Natural killer cell (primary cell): ENCODE data around the gene CCDC102B. TPM values are rescaled to one million over a fixed set of nuclear protein-coding genes. Genes with fewer than 3 reads are reported as not detected.

Source experiments
- ATAC-seq, 3 donors: fragments of 150-1000 bp in 2 of 3; fragments of 200-7000 bp in 1 of 3; cut with Tn5 transposase; 1 replicate in 1 of 3; 2 replicates in 2 of 3; pipeline ENCODE4 v1.10.0; 2021; ENCODE audit warnings: mild to moderate bottlenecking in 2 of 3, moderate library complexity in 2 of 3
- DNase-seq, 2 donors: peaks; one replicate each; pipeline versions ENCODE4 v3.0.0 to v3.0.0-alpha.2; 2013 to 2021; ENCODE audit warnings: mixed read lengths in 1 of 2
- H3K27ac ChIP-seq: one replicate; pipeline ENCODE4 v1.5.1; 2013; ENCODE audit warnings: mild to moderate bottlenecking, low read length
- H3K27me3 ChIP-seq: one replicate; pipeline ENCODE4 v1.6.1; 2013; ENCODE audit warnings: low read length; ENCODE audit not compliant: control insufficient read depth, insufficient read depth
- H3K36me3 ChIP-seq: one replicate; pipeline ENCODE4 v1.6.1; 2013; ENCODE audit warnings: low read length; ENCODE audit not compliant: control insufficient read depth, insufficient read depth
- H3K4me1 ChIP-seq: one replicate; pipeline ENCODE4 v1.6.1; 2013; ENCODE audit warnings: low read length; ENCODE audit not compliant: control insufficient read depth, insufficient read depth
- H3K4me3 ChIP-seq: one replicate; pipeline ENCODE4 v1.5.1; 2013; ENCODE audit warnings: low read length
- H3K9me3 ChIP-seq: one replicate; pipeline ENCODE4 v1.6.1; 2013; ENCODE audit warnings: low read length; ENCODE audit not compliant: control insufficient read depth, insufficient read depth
- H3K27ac Mint-ChIP-seq, 2 donors: one replicate each; pipeline ENCODE4 v1.8.0; 2022; ENCODE audit warnings: mild to moderate bottlenecking in 2 of 2, mixed read lengths in 2 of 2, moderate library complexity in 1 of 2
- H3K27me3 Mint-ChIP-seq, 2 donors: one replicate each; pipeline ENCODE4 v1.8.0; 2022; ENCODE audit warnings: low read depth in 2 of 2, mixed read lengths in 2 of 2
- H3K36me3 Mint-ChIP-seq: one replicate; pipeline ENCODE4 v1.8.0; 2022; ENCODE audit warnings: mixed read lengths
- H3K4me1 Mint-ChIP-seq, 2 donors: one replicate each; pipeline ENCODE4 v1.8.0; 2022; ENCODE audit warnings: mixed read lengths in 2 of 2
- H3K4me3 Mint-ChIP-seq: one replicate; pipeline ENCODE4 v1.8.0; 2022; ENCODE audit warnings: mild to moderate bottlenecking, moderate library complexity, mixed read lengths
- H3K9me3 Mint-ChIP-seq, 2 donors: one replicate each; pipeline ENCODE4 v1.8.0; 2022; ENCODE audit warnings: mixed read lengths in 2 of 2
- WGBS: methylation state at CpG from one replicate; pipeline ENCODE4 v1.1.7; 2013; ENCODE audit warnings: missing lambda C conversion rate; ENCODE audit not compliant: insufficient coverage; 5-methylcytosine and 5-hydroxymethylcytosine counted together
- intact Hi-C: fragments of 100-400 bp; cut with micrococcal nuclease; formaldehyde crosslinking; loops from one replicate; pipeline ENCODE4 v1.14.2; 2022
- total RNA-seq, 4 donors: library from RNA; stranded (reverse); fragments of 120-200 nt in 1 of 4; gene quantifications; one replicate each; pipeline versions ENCODE4 v1.2.3 to v1.2.4, GENCODE V29; 2013 to 2022
- TF ChIP-seq, protein P1 (sequence below): fragments of 200-600 bp; IDR thresholded peaks from one replicate; pipeline ENCODE4 v1.8.0; 2022; ENCODE audit warnings: antibody characterized with exemption

The CCDC102B gene
- total RNA-seq, 3 donors from 2014 or later (not counting 1 experiment from before 2014, with no cell fraction given): 6.9 to 9.9 (median 8.9) TPM

DNA sequence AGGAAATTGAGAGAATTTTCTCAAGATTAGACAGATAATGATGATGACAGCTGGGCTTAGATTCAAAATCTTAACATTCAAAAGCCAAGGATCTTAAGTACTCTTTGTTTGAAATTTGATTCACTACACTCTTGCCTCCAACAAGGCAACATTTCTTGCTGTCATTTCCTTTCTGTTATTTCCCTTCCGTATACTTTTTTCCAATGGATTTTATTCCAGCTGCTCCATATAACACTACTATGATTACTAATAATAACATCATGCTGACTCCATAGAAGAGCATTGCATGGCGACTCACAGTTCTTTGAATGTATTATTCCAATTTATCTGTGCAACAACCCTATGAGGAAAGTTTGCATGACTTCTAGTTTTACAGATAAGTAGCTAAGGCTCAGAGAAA, 33.9 kb upstream of the CCDC102B start:
- no peaks in the 10 kb centered on the region for H3K9me3 ChIP-seq
- 75% methylated on average over 1 of the region's 2 CpGs for WGBS
- DNase-seq (no peak), ATAC-seq (no peak)
- H3K27ac Mint-ChIP-seq: no peak overlapping the region
- peaks cover 5 to 6% of the 10 kb centered on the region in 2 donors for H3K9me3 Mint-ChIP-seq
- no peak overlapping the region for H3K27ac ChIP-seq
- H3K27me3 ChIP-seq: no peaks in the 10 kb centered on the region
- TF ChIP-seq, protein P1, sequence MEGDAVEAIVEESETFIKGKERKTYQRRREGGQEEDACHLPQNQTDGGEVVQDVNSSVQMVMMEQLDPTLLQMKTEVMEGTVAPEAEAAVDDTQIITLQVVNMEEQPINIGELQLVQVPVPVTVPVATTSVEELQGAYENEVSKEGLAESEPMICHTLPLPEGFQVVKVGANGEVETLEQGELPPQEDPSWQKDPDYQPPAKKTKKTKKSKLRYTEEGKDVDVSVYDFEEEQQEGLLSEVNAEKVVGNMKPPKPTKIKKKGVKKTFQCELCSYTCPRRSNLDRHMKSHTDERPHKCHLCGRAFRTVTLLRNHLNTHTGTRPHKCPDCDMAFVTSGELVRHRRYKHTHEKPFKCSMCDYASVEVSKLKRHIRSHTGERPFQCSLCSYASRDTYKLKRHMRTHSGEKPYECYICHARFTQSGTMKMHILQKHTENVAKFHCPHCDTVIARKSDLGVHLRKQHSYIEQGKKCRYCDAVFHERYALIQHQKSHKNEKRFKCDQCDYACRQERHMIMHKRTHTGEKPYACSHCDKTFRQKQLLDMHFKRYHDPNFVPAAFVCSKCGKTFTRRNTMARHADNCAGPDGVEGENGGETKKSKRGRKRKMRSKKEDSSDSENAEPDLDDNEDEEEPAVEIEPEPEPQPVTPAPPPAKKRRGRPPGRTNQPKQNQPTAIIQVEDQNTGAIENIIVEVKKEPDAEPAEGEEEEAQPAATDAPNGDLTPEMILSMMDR: no peak
- H3K36me3 Mint-ChIP-seq: no peaks in the 10 kb centered on the region
- H3K4me3 ChIP-seq: no peak overlapping the region
- H3K4me1 ChIP-seq: no peaks in the 10 kb centered on the region
- H3K4me1 Mint-ChIP-seq: no peaks in the 10 kb centered on the region
- peaks cover 0 to 2% of the 10 kb centered on the region in 2 donors for H3K27me3 Mint-ChIP-seq
- intact Hi-C loops: no loop called here
- H3K4me3 Mint-ChIP-seq: no peak overlapping the region
- H3K36me3 ChIP-seq: no peaks in the 10 kb centered on the region

DNA sequence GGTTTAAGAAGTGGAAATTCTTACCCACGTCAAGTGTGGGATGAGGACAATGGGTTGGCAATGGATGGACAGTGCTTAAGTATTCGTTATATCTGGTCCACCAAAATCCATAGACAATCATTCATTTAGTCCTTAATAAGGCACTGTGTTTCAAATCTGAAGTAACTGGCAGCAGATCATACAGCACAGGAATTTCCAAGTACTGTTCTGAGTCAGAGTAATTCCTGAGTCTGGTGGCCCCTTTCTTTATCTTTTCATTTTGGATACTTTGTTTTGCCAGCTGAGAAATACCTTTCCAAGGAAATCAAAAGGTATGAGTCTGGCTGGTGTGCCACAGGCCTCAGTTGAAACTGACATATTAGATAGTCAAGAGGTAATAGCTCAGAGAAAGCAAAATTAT, 31.4 kb upstream of the CCDC102B start:
- Mint-ChIP-seq H3K27me3 (peaks cover 0 to 2% of the 10 kb centered on the region in 2 donors), H3K4me3 (no peak overlapping the region), H3K4me1 (no peaks in the 10 kb centered on the region), H3K36me3 (no peaks in the 10 kb centered on the region), H3K9me3 (peaks cover 5% of the 10 kb centered on the region in 2 donors), H3K27ac (no peak overlapping the region)
- H3K4me1 ChIP-seq: no peaks in the 10 kb centered on the region
- ATAC-seq (no peak), DNase-seq (no peak)
- intact Hi-C loops: no loop called here
- H3K9me3 ChIP-seq: no peaks in the 10 kb centered on the region
- H3K27me3 ChIP-seq: no peaks in the 10 kb centered on the region
- 94% methylated on average over 2 of the region's 2 CpGs for WGBS
- H3K4me3 ChIP-seq: no peak overlapping the region
- TF ChIP-seq, protein P1: no peak
- no peaks in the 10 kb centered on the region for H3K36me3 ChIP-seq
- H3K27ac ChIP-seq: no peak overlapping the region

DNA sequence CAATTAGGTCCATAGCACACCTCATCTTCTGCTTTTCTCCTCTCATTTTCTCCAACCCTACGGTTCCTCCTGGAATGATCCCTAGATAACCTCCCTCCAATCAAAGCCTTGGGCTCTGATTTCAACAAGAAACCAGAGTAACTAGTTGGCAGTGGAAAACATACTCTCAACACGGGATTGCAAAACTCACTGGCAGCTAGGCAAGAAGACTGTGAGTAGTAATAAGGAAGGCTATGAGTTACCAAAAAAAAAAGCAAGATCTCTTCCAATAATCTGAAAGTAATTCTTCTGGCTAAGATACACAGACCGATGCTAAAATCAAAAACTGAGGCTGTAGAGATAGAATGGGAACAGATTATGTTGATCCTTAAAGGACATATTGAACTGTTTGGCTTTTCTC, 28.4 kb upstream of the CCDC102B start:
- ATAC-seq (no peak), DNase-seq (no peak)
- TF ChIP-seq, protein P1: no peak
- Histone ChIP-seq H3K9me3 (no peaks in the 10 kb centered on the region), H3K27ac (no peak overlapping the region), H3K4me3 (no peak overlapping the region), H3K36me3 (no peaks in the 10 kb centered on the region), H3K4me1 (no peaks in the 10 kb centered on the region), H3K27me3 (no peaks in the 10 kb centered on the region)
- Mint-ChIP-seq H3K27me3 (no peaks in the 10 kb centered on the region), H3K4me1 (no peaks in the 10 kb centered on the region), H3K9me3 (peaks cover 4 to 5% of the 10 kb centered on the region in 2 donors), H3K4me3 (no peak overlapping the region), H3K27ac (no peak overlapping the region), H3K36me3 (no peaks in the 10 kb centered on the region)
- intact Hi-C loops: no loop called here
- WGBS: 100% methylated on average over 3 of the region's 3 CpGs

DNA sequence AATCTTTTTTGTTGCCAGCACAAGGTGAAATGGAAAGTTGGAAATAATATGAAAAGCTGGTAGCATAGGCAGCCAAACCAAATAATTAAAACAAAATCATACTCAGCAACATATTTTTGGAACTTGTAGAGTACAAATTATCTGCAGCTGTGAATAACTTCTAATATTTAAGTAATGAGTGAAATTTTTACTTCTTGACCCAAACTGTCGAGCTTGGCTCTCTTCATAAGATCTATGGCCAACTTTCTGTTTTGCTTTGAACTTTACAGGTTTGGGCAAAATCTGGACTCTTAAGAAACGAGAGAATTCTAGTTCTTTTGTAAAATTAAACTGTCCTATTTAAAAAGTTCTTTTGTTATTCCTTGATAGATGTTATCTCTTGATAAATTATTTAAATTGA, 25.6 kb upstream of the CCDC102B start:
- Histone ChIP-seq H3K27ac (no peak overlapping the region), H3K9me3 (no peaks in the 10 kb centered on the region), H3K36me3 (no peaks in the 10 kb centered on the region), H3K4me3 (no peak overlapping the region), H3K4me1 (no peaks in the 10 kb centered on the region), H3K27me3 (no peaks in the 10 kb centered on the region)
- DNase-seq (no peak), ATAC-seq (no peak)
- peaks cover 3 to 4% of the 10 kb centered on the region in 2 donors for H3K9me3 Mint-ChIP-seq
- intact Hi-C loops: no loop called here
- H3K36me3 Mint-ChIP-seq: peaks cover 3% of the 10 kb centered on the region
- 64% methylated on average over 2 of the region's 2 CpGs for WGBS
- no peak overlapping the region for H3K4me3 Mint-ChIP-seq
- no peaks in the 10 kb centered on the region for H3K27me3 Mint-ChIP-seq
- TF ChIP-seq, protein P1: no peak
- no peak overlapping the region for H3K27ac Mint-ChIP-seq
- H3K4me1 Mint-ChIP-seq: no peaks in the 10 kb centered on the region
